HCT116 (cell line): Measurements from ENCODE around the gene DOCK4. TPM values are rescaled to one million over a fixed set of nuclear protein-coding genes. Genes with fewer than 3 reads are reported as not detected.

Experiments
- ATAC-seq: fragments of 200-7000 bp; cut with Tn5 transposase; 2 replicates; pipeline ENCODE4 v1.9.1; 2020; ENCODE audit warnings: mild to moderate bottlenecking, moderate library complexity
- BruUV-seq: library from RNA; stranded (reverse); fragments of 400-500 nt; replicated peaks from 2 replicates; lab custom pipeline; 2021; lab: Mats Ljungman, UMichigan
- CTCF ChIA-PET: fragments of 300-600 bp; sonication (Branson Sonifier 250); formaldehyde crosslinking; loops from one replicate; lab custom pipeline; 2021; ENCODE audit warnings: antibody characterized with exemption; lab: Charles Lee
- POLR2A ChIA-PET: fragments of 300-600, 350-600 bp; sonication (Branson Sonifier 250); formaldehyde crosslinking; loops from one replicate; lab custom pipeline; 2021; ENCODE audit warnings: antibody characterized with exemption; lab: Charles Lee
- RAD21 ChIA-PET, 2 experiments: fragments of 300-600 bp; sonication (Branson Sonifier 250); formaldehyde crosslinking; loops; one replicate each; lab custom pipeline; 2023; ENCODE audit warnings: low total read pairs in 2 of 2; ENCODE audit not compliant: uncharacterized antibody in 2 of 2, unreplicated experiment in 2 of 2, low non-redundant PET in 1 of 2; lab: Charles Lee
- DNase-seq: peaks from one replicate; pipeline ENCODE4 v3.0.0-alpha.2; 2010; ENCODE audit warnings: low read depth, low spot score
- H2AFZ ChIP-seq: fragments of 200-600 bp; shearing (Covaris generic), sonication (generic); 2 replicates; pipeline ENCODE4 v1.6.1; 2017; ENCODE audit warnings: low read depth, mixed run types, mixed read lengths, antibody characterized with exemption, low read length; ENCODE audit not compliant: poor library complexity, severe bottlenecking
- H3K27ac ChIP-seq: 2 replicates; pipeline ENCODE4 v1.5.1; 2012; ENCODE audit warnings: low read depth, low read length
- H3K27me3 ChIP-seq: fragments of 200-600 bp; sonication (generic); 2 replicates; pipeline ENCODE4 v1.6.1; 2016; ENCODE audit warnings: mixed run types, low read length, mixed read lengths; ENCODE audit not compliant: insufficient read depth
- H3K36me3 ChIP-seq, 2 experiments: fragments of 200-500 bp in 1 of 2; fragments of 200-600 bp in 1 of 2; sonication (Bioruptor generic) in 1 of 2; sonication (generic) in 1 of 2; 2 replicates each; pipeline versions ENCODE4 v1.5.1 to v1.6.1; 2014 to 2016; ENCODE audit warnings: low read length in 2 of 2, inconsistent platforms in 1 of 2, mixed read lengths in 1 of 2, mixed run types in 1 of 2; ENCODE audit not compliant: insufficient read depth in 2 of 2, control insufficient read depth in 1 of 2
- H3K4me1 ChIP-seq, 2 experiments: fragments of 200-600 bp in 1 of 2; sonication (generic) in 1 of 2; 2 replicates each; pipeline versions ENCODE4 v1.5.1 to v1.6.1; 2012 to 2017; ENCODE audit warnings: low read length in 2 of 2, inconsistent platforms in 1 of 2, mild to moderate bottlenecking in 1 of 2, mixed read lengths in 1 of 2, mixed run types in 1 of 2, moderate library complexity in 1 of 2; ENCODE audit not compliant: insufficient read depth in 2 of 2, control insufficient read depth in 1 of 2
- H3K4me2 ChIP-seq: fragments of 200-600 bp; sonication (generic); 2 replicates; pipeline ENCODE4 v1.6.1; 2017; ENCODE audit warnings: mixed run types, low read length, mixed read lengths
- H3K4me3 ChIP-seq, 2 experiments: fragments of 200-600 bp in 1 of 2; sonication (generic) in 1 of 2; replicated peaks in 1 of 2; 2 replicates each; pipeline ENCODE4 v1.5.1; 2011 to 2016; ENCODE audit warnings: low read length in 2 of 2, control low read depth in 1 of 2, low read depth in 1 of 2, mild to moderate bottlenecking in 1 of 2, mixed read lengths in 1 of 2, mixed run types in 1 of 2
- H3K79me2 ChIP-seq: fragments of 200-600 bp; sonication (generic); 2 replicates; pipeline ENCODE4 v1.6.1; 2017; ENCODE audit warnings: mild to moderate bottlenecking, mixed run types, low read length, moderate library complexity, mixed read lengths; ENCODE audit not compliant: insufficient read depth
- H3K9ac ChIP-seq: fragments of 200-600 bp; sonication (generic); 2 replicates; pipeline ENCODE4 v1.6.1; 2016; ENCODE audit warnings: low read length, mixed read lengths
- H3K9me2 ChIP-seq: fragments of 200-600 bp; sonication (generic), shearing (Covaris generic); 2 replicates; pipeline ENCODE4 v1.6.1; 2017; ENCODE audit warnings: mixed run types, mild to moderate bottlenecking, moderate library complexity; ENCODE audit not compliant: insufficient read depth
- H3K9me3 ChIP-seq, 2 experiments: fragments of 200-500 bp in 1 of 2; fragments of 200-600 bp in 1 of 2; sonication (Bioruptor generic) in 1 of 2; sonication (generic) in 1 of 2; 2 replicates each; pipeline ENCODE4 v1.6.1; 2014 to 2017; ENCODE audit warnings: low read length in 2 of 2, mixed read lengths in 2 of 2, inconsistent platforms in 1 of 2, low read depth in 1 of 2, mild to moderate bottlenecking in 1 of 2, mixed run types in 1 of 2, moderate library complexity in 1 of 2; ENCODE audit not compliant: control insufficient read depth in 1 of 2, insufficient read depth in 1 of 2
- H4K20me1 ChIP-seq: fragments of 200-600 bp; sonication (generic), shearing (Covaris generic); 2 replicates; pipeline ENCODE4 v1.6.1; 2017; ENCODE audit warnings: mixed run types, mild to moderate bottlenecking, moderate library complexity; ENCODE audit not compliant: insufficient read depth
- EZH2 ChIP-seq: fragments of 200-600 bp; sonication (generic); IDR thresholded peaks from 2 replicates; pipeline ENCODE4 v1.6.1; 2017; ENCODE audit warnings: antibody characterized with exemption, mixed run types
- POLR2AphosphoS5 ChIP-seq: IDR thresholded peaks from 2 replicates; pipeline ENCODE4 v1.6.1; 2011; ENCODE audit warnings: mild to moderate bottlenecking, low read depth, low read length, moderate library complexity
- SIN3A ChIP-seq: IDR thresholded peaks from 2 replicates; pipeline ENCODE4 v1.6.1; 2012; ENCODE audit warnings: low read depth
- SRF ChIP-seq: IDR thresholded peaks from 2 replicates; pipeline ENCODE4 v1.6.1; 2012; ENCODE audit warnings: low read depth
- ZFX ChIP-seq: fragments of 450-650 bp; IDR thresholded peaks from 2 replicates; pipeline ENCODE4 v1.6.1; 2017
- intact Hi-C: fragments of 100-400 bp; cut with micrococcal nuclease; formaldehyde crosslinking; loops from 2 replicates; pipeline ENCODE4 v1.10.0; 2022
- total RNA-seq: library from RNA; stranded (reverse); gene quantifications from one replicate; pipeline ENCODE4 v1.2.1, GENCODE V29; 2021; ENCODE audit not compliant: unreplicated experiment

DOCK4 gene
- total RNA-seq, 1 experiment from 2014 or later, result 2.2 TPM

DNA sequence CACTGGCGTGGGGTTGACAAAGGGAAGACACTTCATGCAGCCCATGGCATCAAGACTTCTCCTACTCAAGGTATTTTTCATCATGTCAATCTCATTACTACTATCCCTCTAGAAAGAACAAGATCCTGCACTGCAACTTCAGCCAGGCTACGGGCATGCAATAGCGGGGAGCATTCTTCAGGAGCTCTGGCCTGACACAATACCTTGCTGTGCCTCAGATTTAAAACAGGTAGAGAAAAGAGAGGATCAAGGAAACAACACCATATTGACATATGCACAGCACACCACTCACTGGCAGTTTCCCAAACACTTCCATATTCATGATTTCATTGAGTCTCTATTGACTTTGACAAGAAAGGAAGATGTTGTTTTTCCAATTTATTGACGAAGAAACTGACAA, 51.5 kb downstream of the DOCK4 start:
- H3K27me3 ChIP-seq, result peaks cover 3% of the 10 kb centered on the region; the same call in 1 of the 2 replicates
- no peaks in the 10 kb centered on the region for H3K9me3 ChIP-seq
- no peak overlapping the region for H2AFZ ChIP-seq
- no TSS peak for BruUV-seq
- ATAC-seq, result no peak
- no peak overlapping the region for H3K4me2 ChIP-seq
- H3K4me1 ChIP-seq, result no peaks in the 10 kb centered on the region
- intact Hi-C loops, result no loop called here
- no peaks in the 10 kb centered on the region for H3K9me2 ChIP-seq
- no peaks in the 10 kb centered on the region for H4K20me1 ChIP-seq
- RAD21 ChIA-PET, result no interaction called here
- H3K79me2 ChIP-seq, result no peaks in the 10 kb centered on the region
- DNase-seq, result no peak
- CTCF ChIA-PET, result no interaction called here
- H3K4me3 ChIP-seq, result no peak overlapping the region
- H3K27ac ChIP-seq, result no peak overlapping the region
- TF ChIP-seq ZFX (no peak), POLR2AphosphoS5 (no peak)
- H3K9ac ChIP-seq, result no peak overlapping the region
- no peaks in the 10 kb centered on the region for H3K36me3 ChIP-seq
- POLR2A ChIA-PET, result no interaction called here

DNA sequence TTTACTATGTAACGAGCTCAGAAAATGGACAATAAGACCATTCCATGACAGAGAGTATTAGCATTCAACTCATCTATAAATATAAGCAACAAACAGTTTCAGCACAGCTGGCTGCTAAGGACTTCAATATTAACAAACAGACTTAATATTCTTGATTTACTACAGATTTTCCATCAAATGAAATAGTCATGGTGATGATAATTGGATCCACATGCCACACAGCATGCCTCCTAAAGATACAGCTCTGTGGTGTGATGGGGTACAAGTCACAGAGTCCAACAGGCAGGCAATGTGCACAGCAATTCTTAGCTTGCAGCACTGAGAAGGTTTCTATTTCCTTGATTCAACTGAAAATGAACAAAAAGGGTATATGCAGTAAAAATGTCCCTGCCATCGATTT, 54.0 kb downstream of the DOCK4 start:
- no peak overlapping the region for H2AFZ ChIP-seq
- H3K4me3 ChIP-seq, result no peak overlapping the region
- no peaks in the 10 kb centered on the region for H3K4me1 ChIP-seq
- H3K9ac ChIP-seq, result no peak overlapping the region
- no peaks in the 10 kb centered on the region for H4K20me1 ChIP-seq
- ChIA-PET CTCF (no interaction called here), RAD21 (interaction anchor here in 1 of 2 experiments (0.7 kb wide), 1 partner anchor 47 kb away, joined by 5 read pairs; no protein-coding TSS in a partner anchor), POLR2A (no interaction called here)
- intact Hi-C loops, result no loop called here
- no peaks in the 10 kb centered on the region for H3K9me2 ChIP-seq
- H3K79me2 ChIP-seq, result no peaks in the 10 kb centered on the region
- peaks cover 3% of the 10 kb centered on the region; the same call in 1 of the 2 replicates for H3K27me3 ChIP-seq
- no peak for ATAC-seq
- no peak for DNase-seq
- no peaks in the 10 kb centered on the region for H3K9me3 ChIP-seq
- no peaks in the 10 kb centered on the region for H3K36me3 ChIP-seq
- no TSS peak for BruUV-seq
- H3K27ac ChIP-seq, result no peak overlapping the region
- no peak for TF ChIP-seq EZH2
- TF ChIP-seq SIN3A, result no peak
- no peak for TF ChIP-seq SRF
- no peak overlapping the region for H3K4me2 ChIP-seq
